SU-DHL-6 (cell line): ENCODE data around the gene PKNOX2.

Experiments
- EZH2phosphoT487 ChIP-seq: fragments of 200-600 bp; sonication (generic), shearing (Covaris generic); conservative IDR thresholded peaks from 2 replicates; pipeline ENCODE4 v1.6.1; 2018; ENCODE audit warnings: mild to moderate bottlenecking, antibody characterized with exemption, low read length, moderate library complexity, mixed read lengths
- TF ChIP-seq, protein P1 (sequence below): fragments of 200-600 bp; sonication (generic); IDR thresholded peaks from one replicate; pipeline ENCODE4 v1.5.1; 2017; ENCODE audit warnings: antibody characterized with exemption, mild to moderate bottlenecking, low read length, moderate library complexity; ENCODE audit not compliant: insufficient read depth, poor library complexity, severe bottlenecking

DNA sequence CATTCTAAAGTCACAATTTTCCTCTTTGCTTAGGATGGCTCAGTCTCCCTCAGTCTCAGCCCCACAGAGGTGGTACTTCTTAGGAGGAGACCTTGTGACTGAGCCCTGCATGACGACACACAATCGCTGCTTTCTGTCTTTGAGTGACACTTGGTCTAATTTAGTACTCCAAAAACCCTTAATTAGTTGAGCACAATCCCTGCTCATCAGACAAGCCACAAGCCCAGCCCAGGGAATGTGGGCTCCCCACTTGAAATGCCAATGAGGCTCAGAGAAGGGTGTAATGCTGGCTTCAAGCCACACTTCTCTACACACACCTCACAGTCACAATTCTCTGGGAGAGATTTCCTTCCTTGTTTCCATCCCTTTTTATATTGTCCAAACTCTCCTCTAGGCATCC, 229.7 kb downstream of the PKNOX2 start:
- TF ChIP-seq, protein P1, sequence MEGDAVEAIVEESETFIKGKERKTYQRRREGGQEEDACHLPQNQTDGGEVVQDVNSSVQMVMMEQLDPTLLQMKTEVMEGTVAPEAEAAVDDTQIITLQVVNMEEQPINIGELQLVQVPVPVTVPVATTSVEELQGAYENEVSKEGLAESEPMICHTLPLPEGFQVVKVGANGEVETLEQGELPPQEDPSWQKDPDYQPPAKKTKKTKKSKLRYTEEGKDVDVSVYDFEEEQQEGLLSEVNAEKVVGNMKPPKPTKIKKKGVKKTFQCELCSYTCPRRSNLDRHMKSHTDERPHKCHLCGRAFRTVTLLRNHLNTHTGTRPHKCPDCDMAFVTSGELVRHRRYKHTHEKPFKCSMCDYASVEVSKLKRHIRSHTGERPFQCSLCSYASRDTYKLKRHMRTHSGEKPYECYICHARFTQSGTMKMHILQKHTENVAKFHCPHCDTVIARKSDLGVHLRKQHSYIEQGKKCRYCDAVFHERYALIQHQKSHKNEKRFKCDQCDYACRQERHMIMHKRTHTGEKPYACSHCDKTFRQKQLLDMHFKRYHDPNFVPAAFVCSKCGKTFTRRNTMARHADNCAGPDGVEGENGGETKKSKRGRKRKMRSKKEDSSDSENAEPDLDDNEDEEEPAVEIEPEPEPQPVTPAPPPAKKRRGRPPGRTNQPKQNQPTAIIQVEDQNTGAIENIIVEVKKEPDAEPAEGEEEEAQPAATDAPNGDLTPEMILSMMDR: no peak
- TF ChIP-seq EZH2phosphoT487: no peak
